Spinal cord (tissue), 10 donors: ENCODE data around the gene PLAGL2. TPM values are rescaled to one million over a fixed set of nuclear protein-coding genes. Genes with fewer than 3 reads are reported as not detected.

Source experiments
- DNase-seq, 6 donors: peaks; one replicate each; pipeline versions ENCODE4 v3.0.0 to v3.0.0-alpha.2; 2013 to 2015; ENCODE audit warnings: low spot score in 6 of 6, low read depth in 4 of 6
- H3K27ac ChIP-seq: one replicate; pipeline ENCODE4 v1.5.1; 2013; ENCODE audit warnings: low read depth, low read length, control low read depth
- H3K27me3 ChIP-seq: one replicate; pipeline ENCODE4 v1.6.1; 2013; ENCODE audit warnings: low read length; ENCODE audit not compliant: control insufficient read depth, insufficient read depth
- H3K36me3 ChIP-seq: one replicate; pipeline ENCODE4 v1.6.1; 2013; ENCODE audit warnings: low read length; ENCODE audit not compliant: control insufficient read depth, insufficient read depth
- H3K4me1 ChIP-seq: one replicate; pipeline ENCODE4 v1.6.1; 2013; ENCODE audit warnings: low read length; ENCODE audit not compliant: control insufficient read depth, insufficient read depth
- H3K4me3 ChIP-seq: one replicate; pipeline ENCODE4 v1.5.1; 2013; ENCODE audit warnings: low read depth, low read length, control low read depth
- H3K9me3 ChIP-seq: one replicate; pipeline ENCODE4 v1.6.1; 2013; ENCODE audit warnings: low read length; ENCODE audit not compliant: control insufficient read depth, insufficient read depth
- WGBS: methylation state at CpG from one replicate; pipeline ENCODE4 v1.1.5; 2013; ENCODE audit warnings: missing lambda C conversion rate; ENCODE audit not compliant: insufficient coverage; 5-methylcytosine and 5-hydroxymethylcytosine counted together
- polyA plus RNA-seq, 2 donors: library from polyadenylated mRNA; unstranded; fragments of 120-200 nt; gene quantifications; one replicate each; pipeline ENCODE4 v1.2.1, GENCODE V29; 2013; ENCODE audit not compliant: insufficient read length in 2 of 2
- total RNA-seq, 2 donors: library from RNA; depleted of rRNA in 1 of 2; stranded (reverse); fragments of 120-200 nt in 1 of 2; fragments of >200 nt in 1 of 2; gene quantifications; one replicate each; pipeline versions ENCODE4 v1.2.3 to v1.2.4, GENCODE V29; 2013 to 2014
- donor health status: healthy.

Gene PLAGL2
- total and polyA plus RNA-seq, 4 donors, result 2.5 to 12.1 (median 7.6) TPM

- H3K4me3 ChIP-seq, result no peak overlapping the region
- no peak overlapping the region for H3K27ac ChIP-seq
- no peaks in the 10 kb centered on the region for H3K27me3 ChIP-seq
- DNase-seq, result no peak
- H3K36me3 ChIP-seq, result peaks cover 68% of the 10 kb centered on the region
- H3K9me3 ChIP-seq, result no peaks in the 10 kb centered on the region
- no peaks in the 10 kb centered on the region for H3K4me1 ChIP-seq
Measured at GRCh38 chr20:32232326-32232886, 24.9 kb upstream of the PLAGL2 start.

GRCh38 chr20:32231847-32232246 lies 24.3 kb upstream of the PLAGL2 start:
- Histone ChIP-seq H3K4me3 (no peak overlapping the region), H3K36me3 (peaks cover 72% of the 10 kb centered on the region), H3K4me1 (no peaks in the 10 kb centered on the region), H3K27me3 (no peaks in the 10 kb centered on the region), H3K9me3 (no peaks in the 10 kb centered on the region), H3K27ac (no peak overlapping the region)
- no peak for DNase-seq
- 95% methylated on average over 3 of the region's 4 CpGs for WGBS

GRCh38 chr20:32231245-32231644 lies 23.7 kb upstream of the PLAGL2 start:
- no peak for DNase-seq
- Histone ChIP-seq H3K36me3 (peaks cover 72% of the 10 kb centered on the region), H3K27ac (no peak overlapping the region), H3K9me3 (no peaks in the 10 kb centered on the region), H3K27me3 (no peaks in the 10 kb centered on the region), H3K4me3 (no peak overlapping the region), H3K4me1 (no peaks in the 10 kb centered on the region)
- WGBS, result 100% methylated on average over 2 of the region's 4 CpGs

- Histone ChIP-seq H3K27ac (no peak overlapping the region), H3K27me3 (no peaks in the 10 kb centered on the region), H3K4me3 (no peak overlapping the region), H3K4me1 (no peaks in the 10 kb centered on the region), H3K36me3 (peaks cover 69% of the 10 kb centered on the region), H3K9me3 (no peaks in the 10 kb centered on the region)
- WGBS, result 95% methylated on average over 10 of the region's 13 CpGs
- no peak for DNase-seq
Measured at GRCh38 chr20:32230707-32231106, 23.2 kb upstream of the PLAGL2 start.

- H3K9me3 ChIP-seq, result no peaks in the 10 kb centered on the region
- H3K4me3 ChIP-seq, result no peak overlapping the region
- H3K4me1 ChIP-seq, result no peaks in the 10 kb centered on the region
- no peak overlapping the region for H3K27ac ChIP-seq
- peaks cover 61% of the 10 kb centered on the region for H3K36me3 ChIP-seq
- no peak for DNase-seq
- WGBS, result 93% methylated on average over 4 of the region's 5 CpGs
- H3K27me3 ChIP-seq, result no peaks in the 10 kb centered on the region
Measured at GRCh38 chr20:32229251-32229747, 21.8 kb upstream of the PLAGL2 start.

- DNase-seq, result no peak
- Histone ChIP-seq H3K4me1 (no peaks in the 10 kb centered on the region), H3K4me3 (no peak overlapping the region), H3K9me3 (no peaks in the 10 kb centered on the region), H3K27me3 (no peaks in the 10 kb centered on the region), H3K36me3 (peaks cover 57% of the 10 kb centered on the region), H3K27ac (no peak overlapping the region)
- 87% methylated on average over 22 of the region's 22 CpGs for WGBS
Measured at GRCh38 chr20:32227744-32228688, 20.5 kb upstream of the PLAGL2 start.

- Histone ChIP-seq H3K9me3 (no peaks in the 10 kb centered on the region), H3K27me3 (no peaks in the 10 kb centered on the region), H3K4me1 (no peaks in the 10 kb centered on the region), H3K27ac (no peak overlapping the region), H3K4me3 (no peak overlapping the region), H3K36me3 (peaks cover 59% of the 10 kb centered on the region)
- no peak for DNase-seq
- 86% methylated on average over 7 of the region's 7 CpGs for WGBS
Measured at GRCh38 chr20:32227306-32227705, 19.8 kb upstream of the PLAGL2 start.

- Histone ChIP-seq H3K27me3 (no peaks in the 10 kb centered on the region), H3K36me3 (peaks cover 59% of the 10 kb centered on the region), H3K4me3 (no peak overlapping the region), H3K4me1 (no peaks in the 10 kb centered on the region), H3K9me3 (no peaks in the 10 kb centered on the region), H3K27ac (no peak overlapping the region)
- WGBS, result no CpG with 5 or more reads among the region's 1 CpG
- DNase-seq, result no peak
Measured at GRCh38 chr20:32226391-32226790, 18.8 kb upstream of the PLAGL2 start.

- Histone ChIP-seq H3K36me3 (peaks cover 61% of the 10 kb centered on the region), H3K27ac (no peak overlapping the region), H3K27me3 (no peaks in the 10 kb centered on the region), H3K9me3 (no peaks in the 10 kb centered on the region), H3K4me1 (no peaks in the 10 kb centered on the region), H3K4me3 (no peak overlapping the region)
- no peak for DNase-seq
- 97% methylated on average over 3 of the region's 4 CpGs for WGBS
Measured at GRCh38 chr20:32224463-32224862, 16.9 kb upstream of the PLAGL2 start.
